ENCODE measurements around the gene PPM1H. TPM values are rescaled to one million over a fixed set of nuclear protein-coding genes. Genes with fewer than 3 reads are reported as not detected.
A peak's percentile ranks its signal among the peaks of the same experiment; 100 is the strongest.

The PPM1H gene
- total and polyA plus RNA-seq, 4 donors = 2.3 to 7.2 (median 4.1) TPM

DNA sequence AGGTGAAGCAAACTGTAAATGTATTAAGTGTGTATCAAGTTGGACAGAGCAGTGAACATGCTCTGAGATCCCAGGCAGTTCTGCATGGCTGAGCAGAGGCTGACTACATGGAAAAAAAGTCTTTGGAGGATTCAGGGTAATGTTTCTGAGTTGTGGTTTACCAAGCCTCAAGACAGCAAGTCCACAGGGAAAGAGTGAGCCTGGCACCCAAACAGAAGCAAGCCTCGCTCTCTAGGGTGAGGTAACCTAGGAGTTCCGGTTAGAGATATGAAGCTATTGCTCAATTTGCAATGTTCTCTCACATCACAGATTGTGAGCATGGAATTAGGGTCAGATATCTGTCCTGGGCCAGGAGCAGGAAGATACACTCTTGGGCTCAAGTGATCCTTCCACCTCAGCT is 309.7 kb downstream of the PPM1H start:
- TF ChIP-seq JUND (IDR thresholded peaks at IDR 0.05) = peak; percentile 17 to 51
- peak; percentile 55 for TF ChIP-seq YY1 (IDR thresholded peaks at IDR 0.05)
- no peak for TF ChIP-seq HNF4G (IDR thresholded peaks at IDR 0.05)
- TF ChIP-seq, protein P1, sequence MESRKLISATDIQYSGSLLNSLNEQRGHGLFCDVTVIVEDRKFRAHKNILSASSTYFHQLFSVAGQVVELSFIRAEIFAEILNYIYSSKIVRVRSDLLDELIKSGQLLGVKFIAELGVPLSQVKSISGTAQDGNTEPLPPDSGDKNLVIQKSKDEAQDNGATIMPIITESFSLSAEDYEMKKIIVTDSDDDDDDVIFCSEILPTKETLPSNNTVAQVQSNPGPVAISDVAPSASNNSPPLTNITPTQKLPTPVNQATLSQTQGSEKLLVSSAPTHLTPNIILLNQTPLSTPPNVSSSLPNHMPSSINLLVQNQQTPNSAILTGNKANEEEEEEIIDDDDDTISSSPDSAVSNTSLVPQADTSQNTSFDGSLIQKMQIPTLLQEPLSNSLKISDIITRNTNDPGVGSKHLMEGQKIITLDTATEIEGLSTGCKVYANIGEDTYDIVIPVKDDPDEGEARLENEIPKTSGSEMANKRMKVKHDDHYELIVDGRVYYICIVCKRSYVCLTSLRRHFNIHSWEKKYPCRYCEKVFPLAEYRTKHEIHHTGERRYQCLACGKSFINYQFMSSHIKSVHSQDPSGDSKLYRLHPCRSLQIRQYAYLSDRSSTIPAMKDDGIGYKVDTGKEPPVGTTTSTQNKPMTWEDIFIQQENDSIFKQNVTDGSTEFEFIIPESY (IDR thresholded peaks at IDR 0.05) = no peak
- TF ChIP-seq TAF1 (conservative IDR thresholded peaks at IDR 0.05) = no peak
- TF ChIP-seq EGR1 (IDR thresholded peaks at IDR 0.05; ENCODE audit: low read depth in 2 of 2) = peak in 1 of 2 donors; percentile 9
- TF ChIP-seq FOXA1 (IDR thresholded peaks at IDR 0.05) = no peak
- TF ChIP-seq HNF4A (conservative IDR thresholded peaks at IDR 0.05) = peak; percentile 53 to 72
- TF ChIP-seq, protein P2, sequence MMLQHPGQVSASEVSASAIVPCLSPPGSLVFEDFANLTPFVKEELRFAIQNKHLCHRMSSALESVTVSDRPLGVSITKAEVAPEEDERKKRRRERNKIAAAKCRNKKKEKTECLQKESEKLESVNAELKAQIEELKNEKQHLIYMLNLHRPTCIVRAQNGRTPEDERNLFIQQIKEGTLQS (IDR thresholded peaks at IDR 0.05) = no peak
- TF ChIP-seq, protein P3, sequence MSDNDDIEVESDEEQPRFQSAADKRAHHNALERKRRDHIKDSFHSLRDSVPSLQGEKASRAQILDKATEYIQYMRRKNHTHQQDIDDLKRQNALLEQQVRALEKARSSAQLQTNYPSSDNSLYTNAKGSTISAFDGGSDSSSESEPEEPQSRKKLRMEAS (IDR thresholded peaks at IDR 0.05) = peak; percentile 33
- TF ChIP-seq, protein P4, sequence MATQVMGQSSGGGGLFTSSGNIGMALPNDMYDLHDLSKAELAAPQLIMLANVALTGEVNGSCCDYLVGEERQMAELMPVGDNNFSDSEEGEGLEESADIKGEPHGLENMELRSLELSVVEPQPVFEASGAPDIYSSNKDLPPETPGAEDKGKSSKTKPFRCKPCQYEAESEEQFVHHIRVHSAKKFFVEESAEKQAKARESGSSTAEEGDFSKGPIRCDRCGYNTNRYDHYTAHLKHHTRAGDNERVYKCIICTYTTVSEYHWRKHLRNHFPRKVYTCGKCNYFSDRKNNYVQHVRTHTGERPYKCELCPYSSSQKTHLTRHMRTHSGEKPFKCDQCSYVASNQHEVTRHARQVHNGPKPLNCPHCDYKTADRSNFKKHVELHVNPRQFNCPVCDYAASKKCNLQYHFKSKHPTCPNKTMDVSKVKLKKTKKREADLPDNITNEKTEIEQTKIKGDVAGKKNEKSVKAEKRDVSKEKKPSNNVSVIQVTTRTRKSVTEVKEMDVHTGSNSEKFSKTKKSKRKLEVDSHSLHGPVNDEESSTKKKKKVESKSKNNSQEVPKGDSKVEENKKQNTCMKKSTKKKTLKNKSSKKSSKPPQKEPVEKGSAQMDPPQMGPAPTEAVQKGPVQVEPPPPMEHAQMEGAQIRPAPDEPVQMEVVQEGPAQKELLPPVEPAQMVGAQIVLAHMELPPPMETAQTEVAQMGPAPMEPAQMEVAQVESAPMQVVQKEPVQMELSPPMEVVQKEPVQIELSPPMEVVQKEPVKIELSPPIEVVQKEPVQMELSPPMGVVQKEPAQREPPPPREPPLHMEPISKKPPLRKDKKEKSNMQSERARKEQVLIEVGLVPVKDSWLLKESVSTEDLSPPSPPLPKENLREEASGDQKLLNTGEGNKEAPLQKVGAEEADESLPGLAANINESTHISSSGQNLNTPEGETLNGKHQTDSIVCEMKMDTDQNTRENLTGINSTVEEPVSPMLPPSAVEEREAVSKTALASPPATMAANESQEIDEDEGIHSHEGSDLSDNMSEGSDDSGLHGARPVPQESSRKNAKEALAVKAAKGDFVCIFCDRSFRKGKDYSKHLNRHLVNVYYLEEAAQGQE (IDR thresholded peaks at IDR 0.05) = no peak
- no peak for TF ChIP-seq FOXA2 (IDR thresholded peaks at IDR 0.05)
- no peak for TF ChIP-seq NR2F2 (IDR thresholded peaks at IDR 0.05)
- TF ChIP-seq, protein P5, sequence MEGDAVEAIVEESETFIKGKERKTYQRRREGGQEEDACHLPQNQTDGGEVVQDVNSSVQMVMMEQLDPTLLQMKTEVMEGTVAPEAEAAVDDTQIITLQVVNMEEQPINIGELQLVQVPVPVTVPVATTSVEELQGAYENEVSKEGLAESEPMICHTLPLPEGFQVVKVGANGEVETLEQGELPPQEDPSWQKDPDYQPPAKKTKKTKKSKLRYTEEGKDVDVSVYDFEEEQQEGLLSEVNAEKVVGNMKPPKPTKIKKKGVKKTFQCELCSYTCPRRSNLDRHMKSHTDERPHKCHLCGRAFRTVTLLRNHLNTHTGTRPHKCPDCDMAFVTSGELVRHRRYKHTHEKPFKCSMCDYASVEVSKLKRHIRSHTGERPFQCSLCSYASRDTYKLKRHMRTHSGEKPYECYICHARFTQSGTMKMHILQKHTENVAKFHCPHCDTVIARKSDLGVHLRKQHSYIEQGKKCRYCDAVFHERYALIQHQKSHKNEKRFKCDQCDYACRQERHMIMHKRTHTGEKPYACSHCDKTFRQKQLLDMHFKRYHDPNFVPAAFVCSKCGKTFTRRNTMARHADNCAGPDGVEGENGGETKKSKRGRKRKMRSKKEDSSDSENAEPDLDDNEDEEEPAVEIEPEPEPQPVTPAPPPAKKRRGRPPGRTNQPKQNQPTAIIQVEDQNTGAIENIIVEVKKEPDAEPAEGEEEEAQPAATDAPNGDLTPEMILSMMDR (IDR thresholded peaks at IDR 0.05; ENCODE audit: low read depth, low read length, missing input control) = no peak
- peak in 1 of 2 donors; percentile 65 for TF ChIP-seq GABPA (IDR thresholded peaks at IDR 0.05 in 1 of 2, conservative IDR thresholded peaks at IDR 0.05 in 1 of 2)
- TF ChIP-seq SP1 (IDR thresholded peaks at IDR 0.05) = peak; percentile 59
- peak in 1 of 2 donors; percentile 40 for TF ChIP-seq RAD21 (IDR thresholded peaks at IDR 0.05)
- TF ChIP-seq RXRA (IDR thresholded peaks at IDR 0.05) = peak; percentile 55 to 72
- no peaks in the 10 kb centered on the region for H3K27me3 ChIP-seq (ENCODE audit: control insufficient read depth in 4 of 4, insufficient read depth in 4 of 4, low read length in 3 of 4)
- H3K9ac ChIP-seq (ENCODE audit: low read depth in 1 of 2, low read length in 2 of 2) = no peak overlapping the region
- H3K4me3 ChIP-seq (ENCODE audit: low read depth in 1 of 3, low read length in 3 of 3) = no peak overlapping the region
- no peak for DNase-seq (ENCODE audit: low spot score)
- peaks cover 4 to 18% (median 6%) of the 10 kb centered on the region in 4 donors for H3K4me1 ChIP-seq (ENCODE audit: control insufficient read depth in 4 of 4, insufficient read depth in 4 of 4, low read length in 3 of 4)
- 28% methylated on average over 2 of the region's 2 CpGs for WGBS
- peak overlapping the region; percentile 35 to 42 for H3K27ac ChIP-seq (ENCODE audit: low read depth in 1 of 2, low read length in 2 of 2)
- H3K9me3 ChIP-seq (ENCODE audit: control insufficient read depth in 4 of 4, low read length in 3 of 4) = no peaks in the 10 kb centered on the region
- H3K36me3 ChIP-seq (ENCODE audit: control insufficient read depth in 4 of 4, insufficient read depth in 3 of 4, low read depth in 1 of 4, low read length in 3 of 4) = no peaks in the 10 kb centered on the region

Data from liver (tissue), 9 donors.